Body of pancreas (tissue), 4 donors: ENCODE data around the gene RPUSD1.

ENCODE experiments used
- POLR2A ChIP-seq, 3 donors: fragments of 450-650 bp; IDR thresholded peaks; one replicate each; pipeline ENCODE4 v1.6.1; 2016; ENCODE audit warnings: antibody characterized with exemption in 3 of 3, mild to moderate bottlenecking in 2 of 3
- TF ChIP-seq, protein P1 (sequence below), 7 experiments: fragments of 450-650 bp in 4 of 7; fragments of 200-600 bp in 3 of 7; sonication (generic) in 3 of 7; IDR thresholded peaks; one replicate each; pipeline ENCODE4 v1.5.1; 2016 to 2019; ENCODE audit warnings: antibody characterized with exemption in 7 of 7

DNA sequence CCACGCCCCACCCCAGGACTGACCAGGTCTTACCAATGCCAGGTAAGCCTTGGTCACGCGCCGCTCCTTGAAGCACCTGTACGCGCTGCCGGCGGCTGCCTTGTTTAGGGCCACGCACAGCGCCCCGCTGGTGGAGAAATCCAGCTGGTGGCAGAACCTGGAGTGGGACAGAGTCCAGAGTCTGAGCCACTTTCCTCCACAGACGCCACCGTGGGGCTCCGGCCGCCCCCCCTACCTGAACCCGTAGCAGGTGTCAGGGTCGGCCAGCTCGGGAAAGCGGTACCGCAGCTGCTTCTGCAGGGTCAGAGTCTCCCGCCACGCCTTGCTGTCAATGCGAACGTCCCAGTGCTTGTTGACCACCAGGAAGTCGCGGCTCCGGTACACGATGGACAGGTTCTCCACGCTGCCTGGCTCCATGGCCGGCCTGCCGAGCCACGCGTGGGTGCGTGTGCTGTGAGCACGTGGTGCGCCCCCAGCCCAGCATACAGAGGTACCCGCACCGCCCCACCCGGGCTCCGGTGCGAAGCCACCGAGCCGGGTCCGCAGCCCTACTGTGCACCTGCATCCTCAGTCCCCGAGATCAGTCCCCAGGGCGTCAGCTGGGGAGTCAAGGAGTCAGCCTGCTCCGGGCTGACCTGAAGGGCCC lies 737 bp downstream of the RPUSD1 start:
- TF ChIP-seq, protein P1, sequence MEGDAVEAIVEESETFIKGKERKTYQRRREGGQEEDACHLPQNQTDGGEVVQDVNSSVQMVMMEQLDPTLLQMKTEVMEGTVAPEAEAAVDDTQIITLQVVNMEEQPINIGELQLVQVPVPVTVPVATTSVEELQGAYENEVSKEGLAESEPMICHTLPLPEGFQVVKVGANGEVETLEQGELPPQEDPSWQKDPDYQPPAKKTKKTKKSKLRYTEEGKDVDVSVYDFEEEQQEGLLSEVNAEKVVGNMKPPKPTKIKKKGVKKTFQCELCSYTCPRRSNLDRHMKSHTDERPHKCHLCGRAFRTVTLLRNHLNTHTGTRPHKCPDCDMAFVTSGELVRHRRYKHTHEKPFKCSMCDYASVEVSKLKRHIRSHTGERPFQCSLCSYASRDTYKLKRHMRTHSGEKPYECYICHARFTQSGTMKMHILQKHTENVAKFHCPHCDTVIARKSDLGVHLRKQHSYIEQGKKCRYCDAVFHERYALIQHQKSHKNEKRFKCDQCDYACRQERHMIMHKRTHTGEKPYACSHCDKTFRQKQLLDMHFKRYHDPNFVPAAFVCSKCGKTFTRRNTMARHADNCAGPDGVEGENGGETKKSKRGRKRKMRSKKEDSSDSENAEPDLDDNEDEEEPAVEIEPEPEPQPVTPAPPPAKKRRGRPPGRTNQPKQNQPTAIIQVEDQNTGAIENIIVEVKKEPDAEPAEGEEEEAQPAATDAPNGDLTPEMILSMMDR (IDR thresholded peaks at IDR 0.05), result no peak
- TF ChIP-seq POLR2A (IDR thresholded peaks at IDR 0.05), result no peak
